Skin epidermis (tissue), 12 donors: ENCODE results near the gene DEFB112.

Experiments
- H3K27ac ChIP-seq, 21 experiments: fragments of 200-600 bp; sonication (generic) in 11 of 21; one replicate each; pipeline ENCODE4 v1.5.0; 2020; ENCODE audit warnings: mild to moderate bottlenecking in 3 of 21, inconsistent platforms in 2 of 21, moderate library complexity in 2 of 21
- H3K4me3 ChIP-seq, 7 experiments: fragments of 200-600 bp; sonication (generic) in 2 of 7; one replicate each; pipeline ENCODE4 v1.5.0; 2020; ENCODE audit warnings: inconsistent platforms in 2 of 7, mild to moderate bottlenecking in 2 of 7, moderate library complexity in 1 of 7

Gene DEFB112

GRCh38 chr6:50007819-50008218, 41.9 kb downstream of the DEFB112 start:
- no peak overlapping the region for H3K27ac ChIP-seq

DNA sequence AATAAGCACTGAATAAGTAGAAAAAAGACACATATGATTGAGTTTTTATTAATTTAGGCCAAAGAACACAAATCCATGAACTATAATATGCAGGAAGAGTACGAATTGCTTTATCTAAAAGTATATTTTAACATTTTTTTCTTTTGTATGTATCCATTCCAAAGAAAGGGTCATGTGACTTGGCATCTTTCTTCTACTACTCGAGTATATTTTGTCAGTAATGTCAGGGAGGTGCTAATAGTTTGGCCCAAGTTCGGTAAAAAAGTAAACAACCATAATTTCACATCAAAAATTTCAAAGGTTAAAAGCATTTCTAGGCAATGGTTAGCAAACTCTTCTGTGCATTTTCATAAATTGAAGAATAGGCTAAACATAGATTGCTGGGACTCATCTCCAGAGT, 46.6 kb downstream of the DEFB112 start:
- Histone ChIP-seq H3K27ac (no peak overlapping the region), H3K4me3 (no peak overlapping the region)

More at GRCh38 chr6:50007819-50008218, 41.9 kb downstream of the DEFB112 start:
- H3K4me3 ChIP-seq = no peak overlapping the region

GRCh38 chr6:49995278-49995677, 54.5 kb downstream of the DEFB112 start:
- no peak overlapping the region for H3K27ac ChIP-seq
- H3K4me3 ChIP-seq = no peak overlapping the region
